ENCODE results near the gene OR2A7.
"Not testable (repeated sequence)": the region's sequence is repeated elsewhere in the genome, so short reads cannot be mapped to it uniquely, and the experiment has no call there.

DNA sequence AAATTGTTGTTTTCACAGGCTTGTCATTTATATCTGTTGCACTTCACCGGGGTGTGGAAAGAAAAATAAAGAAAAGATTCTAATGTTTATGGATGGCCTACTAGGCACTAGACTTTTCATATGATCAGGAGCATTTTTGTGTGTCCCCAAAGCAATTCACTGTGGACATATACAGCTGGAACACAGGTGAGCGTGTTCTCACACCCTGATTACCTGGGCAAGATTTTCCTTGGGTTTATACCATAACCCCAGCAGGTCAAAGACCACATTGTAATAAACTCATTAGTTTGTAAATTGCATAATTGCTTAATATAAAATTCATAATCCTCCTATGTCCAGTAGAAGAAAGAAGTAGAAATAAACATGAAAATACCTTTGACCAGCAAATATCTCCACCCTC is 46.6 kb upstream of the OR2A7 start:
- TF ChIP-seq, protein P1, sequence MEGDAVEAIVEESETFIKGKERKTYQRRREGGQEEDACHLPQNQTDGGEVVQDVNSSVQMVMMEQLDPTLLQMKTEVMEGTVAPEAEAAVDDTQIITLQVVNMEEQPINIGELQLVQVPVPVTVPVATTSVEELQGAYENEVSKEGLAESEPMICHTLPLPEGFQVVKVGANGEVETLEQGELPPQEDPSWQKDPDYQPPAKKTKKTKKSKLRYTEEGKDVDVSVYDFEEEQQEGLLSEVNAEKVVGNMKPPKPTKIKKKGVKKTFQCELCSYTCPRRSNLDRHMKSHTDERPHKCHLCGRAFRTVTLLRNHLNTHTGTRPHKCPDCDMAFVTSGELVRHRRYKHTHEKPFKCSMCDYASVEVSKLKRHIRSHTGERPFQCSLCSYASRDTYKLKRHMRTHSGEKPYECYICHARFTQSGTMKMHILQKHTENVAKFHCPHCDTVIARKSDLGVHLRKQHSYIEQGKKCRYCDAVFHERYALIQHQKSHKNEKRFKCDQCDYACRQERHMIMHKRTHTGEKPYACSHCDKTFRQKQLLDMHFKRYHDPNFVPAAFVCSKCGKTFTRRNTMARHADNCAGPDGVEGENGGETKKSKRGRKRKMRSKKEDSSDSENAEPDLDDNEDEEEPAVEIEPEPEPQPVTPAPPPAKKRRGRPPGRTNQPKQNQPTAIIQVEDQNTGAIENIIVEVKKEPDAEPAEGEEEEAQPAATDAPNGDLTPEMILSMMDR (IDR thresholded peaks at IDR 0.05): not testable (repeated sequence)
- not testable (repeated sequence) for TF ChIP-seq POLR2A (IDR thresholded peaks at IDR 0.05)

Measured in upper lobe of left lung (tissue), 4 donors.